HG03378 (cell line): ENCODE measurements around the gene PHACTR1.
"Not testable (repeated sequence)": the region's sequence is repeated elsewhere in the genome, so short reads cannot be mapped to it uniquely, and the experiment has no call there.

Source experiments
- ATAC-seq: cut with Tn5 transposase; IDR thresholded peaks from one replicate; pipeline ENCODE4 v1.9.1; 2021; ENCODE audit warnings: mild to moderate bottlenecking, moderate library complexity; ENCODE audit not compliant: unreplicated experiment

The PHACTR1 gene

DNA sequence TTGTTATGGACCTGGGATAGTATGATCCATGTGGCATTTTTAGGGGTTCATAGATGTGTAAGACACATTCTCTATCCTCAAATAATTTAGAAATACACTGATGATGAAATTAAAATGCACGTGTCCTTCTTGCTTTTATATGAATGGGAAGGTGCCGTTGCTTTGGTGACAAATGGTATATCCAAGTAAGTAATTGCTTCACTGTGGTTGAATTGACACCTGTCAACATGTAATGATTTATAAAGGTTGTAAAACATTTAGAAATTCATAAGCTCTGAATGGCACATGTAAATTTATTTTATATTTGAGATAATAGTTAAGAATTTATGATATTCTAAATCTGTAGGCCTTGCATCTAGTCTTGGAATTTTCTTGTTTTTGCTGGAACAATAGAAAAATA lies 227.0 kb downstream of the PHACTR1 start:
- no peak for ATAC-seq

DNA sequence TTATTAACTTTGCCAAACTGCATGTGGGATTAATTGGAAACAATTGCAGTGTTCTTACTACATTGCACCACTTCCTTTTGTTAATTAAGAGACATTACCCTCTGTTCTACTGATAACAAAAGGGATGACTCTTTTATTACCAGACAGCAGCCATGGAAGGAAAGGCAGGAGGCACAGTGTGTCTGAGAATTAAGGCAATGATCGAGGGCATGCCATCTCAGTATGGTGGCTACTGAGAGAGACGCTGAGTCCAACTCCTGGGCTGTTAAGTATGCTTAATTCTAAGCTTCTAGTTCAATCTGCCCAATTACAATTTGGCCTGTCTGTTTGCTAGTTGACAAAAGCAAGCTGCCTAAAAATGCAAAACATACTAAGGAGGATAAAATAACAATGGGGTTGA lies 227.4 kb downstream of the PHACTR1 start:
- no peak for ATAC-seq

DNA sequence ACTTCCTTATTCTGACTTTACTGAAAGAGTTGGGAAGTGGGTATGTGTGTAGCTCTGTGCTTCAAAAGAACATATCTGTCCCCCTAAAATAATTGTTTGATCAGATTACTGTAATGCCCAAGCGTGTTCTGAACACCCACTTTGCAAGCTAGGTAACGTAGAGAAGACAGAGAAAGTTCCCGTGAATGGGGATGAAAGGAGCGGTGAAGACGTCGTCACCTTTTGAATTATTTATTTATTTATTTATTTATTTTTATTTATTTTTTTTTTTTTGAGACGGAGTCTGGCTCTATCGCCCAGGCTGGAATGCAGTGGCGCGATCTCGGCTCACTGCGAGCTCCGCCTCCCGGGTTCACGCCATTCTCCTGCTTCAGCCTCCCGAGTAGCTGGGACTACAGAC lies 228.0 kb downstream of the PHACTR1 start:
- not testable (repeated sequence) for ATAC-seq

DNA sequence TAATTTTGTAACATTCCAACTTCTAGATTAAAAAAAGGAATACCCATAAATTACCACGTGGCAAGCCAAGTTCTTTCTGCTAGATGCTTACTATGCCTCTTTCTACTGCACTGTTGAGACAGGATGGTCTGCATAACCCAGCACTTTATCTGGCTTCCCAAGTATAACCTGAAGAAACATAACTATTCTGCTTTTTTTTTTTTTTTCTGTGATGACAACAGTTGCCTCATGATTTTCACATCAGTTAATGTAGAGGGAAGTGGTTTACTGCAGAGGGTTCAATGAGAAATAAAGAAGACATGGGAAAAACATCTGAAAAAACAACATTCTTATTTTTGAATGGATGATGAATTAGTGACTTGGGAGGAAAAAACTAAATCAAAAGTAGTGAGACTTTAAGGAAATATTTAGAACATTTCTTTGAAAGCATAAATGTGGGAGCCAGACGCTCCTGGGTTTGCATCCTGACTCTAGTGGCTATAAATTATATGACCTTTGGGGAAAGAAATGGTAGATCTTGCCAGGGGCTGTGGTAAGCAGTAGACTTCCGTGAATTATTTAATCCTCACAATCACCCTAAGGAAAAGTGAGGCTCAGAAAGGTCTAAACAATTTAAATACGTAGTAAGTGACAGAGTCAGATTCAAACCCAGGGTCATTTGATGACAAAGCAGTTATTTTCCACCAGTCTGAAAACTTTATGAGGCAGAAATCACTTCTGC lies 230.7 kb downstream of the PHACTR1 start:
- ATAC-seq = no peak

DNA sequence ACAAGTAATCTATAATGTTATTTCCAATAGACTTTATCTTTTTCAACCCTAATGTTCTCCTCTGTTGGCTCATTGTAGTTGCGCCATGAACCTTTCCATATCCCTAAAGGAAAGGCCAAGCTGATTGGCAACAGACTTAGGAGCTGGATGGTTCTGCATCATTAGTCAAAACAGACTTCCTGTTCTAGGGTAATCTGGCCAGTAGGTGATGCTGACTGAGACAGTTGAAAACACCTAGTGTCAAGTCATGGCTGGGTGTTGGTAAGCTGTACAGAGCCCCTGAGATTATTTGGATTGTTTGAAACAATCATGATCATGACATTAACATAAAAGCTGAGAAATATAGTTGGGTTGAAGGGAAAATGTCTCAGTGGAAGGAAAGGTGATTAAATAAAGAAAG lies 231.4 kb downstream of the PHACTR1 start:
- ATAC-seq = no peak

DNA sequence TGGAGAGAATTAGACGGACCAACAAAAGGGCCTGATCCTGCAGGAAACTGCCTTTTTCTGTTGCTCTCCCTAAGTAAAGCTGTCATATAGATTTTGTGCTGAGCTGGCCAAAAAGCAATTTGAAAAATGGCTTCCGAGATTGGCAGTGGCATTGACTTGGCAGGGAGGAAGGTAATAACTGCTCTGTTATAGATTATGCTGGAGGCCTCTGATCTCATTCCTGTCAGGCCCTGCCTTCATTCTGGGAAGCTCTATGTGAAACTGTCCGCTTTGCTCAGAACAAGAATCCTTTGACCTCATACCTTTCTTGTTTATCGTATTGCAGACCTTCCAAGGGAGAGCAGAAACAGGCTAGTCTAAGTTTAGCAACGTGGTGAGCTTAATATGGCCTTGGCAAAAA lies 234.4 kb downstream of the PHACTR1 start:
- no peak for ATAC-seq

DNA sequence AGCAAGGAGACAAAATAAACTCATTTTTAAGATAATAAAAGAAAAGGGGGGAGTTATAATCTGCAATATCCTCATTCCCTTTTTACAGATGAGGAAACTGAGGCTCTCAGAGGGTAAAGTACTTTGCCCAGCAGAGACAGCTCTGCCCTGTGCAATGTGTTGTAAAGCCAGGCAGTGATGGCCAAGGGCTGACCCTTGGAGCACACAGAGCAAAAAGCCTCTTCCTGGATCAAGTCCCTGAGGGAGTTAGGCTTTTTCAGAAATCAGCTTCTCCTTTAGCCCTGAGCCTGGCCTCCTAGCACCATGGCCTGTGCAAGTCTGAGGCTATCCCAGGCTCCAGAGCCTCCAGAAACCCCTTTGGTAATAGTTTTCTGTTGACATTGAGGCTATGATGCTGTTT lies 234.8 kb downstream of the PHACTR1 start:
- no peak for ATAC-seq

DNA sequence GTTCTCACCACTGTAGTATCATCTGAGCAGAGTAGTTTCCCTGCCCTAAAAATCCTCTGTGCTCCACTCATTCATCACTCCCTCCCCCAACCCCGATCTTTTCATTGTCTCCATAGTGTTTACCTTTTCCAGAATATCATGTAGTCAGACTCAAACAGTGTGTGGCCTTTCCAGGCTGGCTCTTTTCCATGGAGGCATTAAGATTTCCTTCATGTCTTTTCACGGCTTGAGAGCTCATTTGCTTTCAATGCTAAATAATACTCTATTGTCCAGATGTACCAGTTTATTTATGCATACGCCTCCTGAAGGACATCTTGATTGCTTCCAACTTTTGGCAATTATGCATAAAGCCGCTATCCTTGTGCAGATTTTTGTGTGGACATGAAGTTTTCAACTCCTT lies 235.8 kb downstream of the PHACTR1 start:
- ATAC-seq = no peak

DNA sequence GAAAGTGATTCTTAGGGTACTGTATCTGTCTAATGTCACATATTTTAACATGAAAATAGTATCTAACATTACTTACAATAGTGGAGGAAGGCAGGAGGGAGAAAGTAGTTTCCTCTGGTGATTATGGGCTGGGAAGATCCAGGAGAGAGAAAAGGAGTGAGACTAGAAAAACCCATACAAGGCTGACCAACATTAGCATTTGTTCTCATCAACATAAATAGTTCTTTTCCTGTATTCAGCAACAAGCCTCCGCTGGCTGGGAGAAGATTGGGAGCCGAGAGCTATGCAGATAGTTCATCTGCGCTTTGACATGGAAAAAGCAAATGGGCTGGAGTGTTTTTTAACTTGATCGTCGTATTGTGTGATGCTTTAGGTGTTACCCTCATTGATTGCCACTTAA lies 239.4 kb downstream of the PHACTR1 start:
- ATAC-seq = no peak

DNA sequence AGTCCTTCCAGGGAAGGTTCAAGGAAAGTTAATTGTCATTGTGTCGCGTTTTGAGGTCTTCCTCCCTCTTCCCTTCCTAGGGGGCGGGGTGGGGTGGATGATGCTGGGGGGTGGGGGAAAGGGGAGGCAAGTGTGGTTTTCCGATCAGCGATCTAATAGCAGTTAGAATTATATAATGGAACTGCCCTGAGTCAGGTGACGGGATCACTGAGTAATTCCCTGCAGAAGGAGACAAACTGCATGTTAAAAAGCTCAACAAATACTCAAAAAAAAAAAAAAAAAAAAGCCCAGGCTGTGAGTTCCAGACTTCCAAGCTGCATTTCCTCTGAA lies 240.4 kb downstream of the PHACTR1 start:
- ATAC-seq = no peak

DNA sequence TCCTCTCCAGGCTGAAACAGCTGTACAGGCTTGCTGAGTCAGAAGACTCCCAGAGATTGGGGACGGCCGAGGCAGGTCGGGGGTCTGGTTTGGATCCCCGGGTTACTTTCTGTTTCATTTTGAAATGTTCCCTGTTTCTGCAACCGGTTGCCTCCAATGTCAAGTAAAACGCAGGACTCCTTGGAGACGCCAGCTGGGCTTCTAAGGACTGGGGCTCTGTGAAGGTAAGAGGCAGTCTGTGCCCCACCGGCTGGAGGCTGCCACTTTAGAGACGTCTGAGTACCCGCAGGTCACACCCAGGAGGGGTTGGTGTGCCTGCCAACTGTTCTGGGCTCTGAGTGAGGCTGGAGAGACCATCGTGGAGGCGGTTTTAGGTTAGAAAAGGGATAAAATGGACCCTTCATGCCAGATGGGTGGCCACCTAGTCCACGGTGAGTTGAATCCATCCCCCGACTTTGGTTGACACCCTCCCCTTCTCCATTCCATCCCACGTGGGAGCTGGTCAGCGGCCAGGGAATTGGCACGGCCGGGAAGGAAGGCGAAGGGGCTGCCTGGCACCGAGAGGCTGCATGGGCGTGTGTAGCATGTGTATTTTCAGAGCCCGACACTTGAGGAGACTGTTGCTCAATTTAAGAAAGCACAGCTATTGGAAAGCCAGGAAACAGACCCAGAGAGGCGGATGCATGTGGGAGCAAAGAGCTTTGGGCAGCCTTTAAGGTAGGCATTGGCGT lies 240.9 kb downstream of the PHACTR1 start:
- no peak for ATAC-seq

DNA sequence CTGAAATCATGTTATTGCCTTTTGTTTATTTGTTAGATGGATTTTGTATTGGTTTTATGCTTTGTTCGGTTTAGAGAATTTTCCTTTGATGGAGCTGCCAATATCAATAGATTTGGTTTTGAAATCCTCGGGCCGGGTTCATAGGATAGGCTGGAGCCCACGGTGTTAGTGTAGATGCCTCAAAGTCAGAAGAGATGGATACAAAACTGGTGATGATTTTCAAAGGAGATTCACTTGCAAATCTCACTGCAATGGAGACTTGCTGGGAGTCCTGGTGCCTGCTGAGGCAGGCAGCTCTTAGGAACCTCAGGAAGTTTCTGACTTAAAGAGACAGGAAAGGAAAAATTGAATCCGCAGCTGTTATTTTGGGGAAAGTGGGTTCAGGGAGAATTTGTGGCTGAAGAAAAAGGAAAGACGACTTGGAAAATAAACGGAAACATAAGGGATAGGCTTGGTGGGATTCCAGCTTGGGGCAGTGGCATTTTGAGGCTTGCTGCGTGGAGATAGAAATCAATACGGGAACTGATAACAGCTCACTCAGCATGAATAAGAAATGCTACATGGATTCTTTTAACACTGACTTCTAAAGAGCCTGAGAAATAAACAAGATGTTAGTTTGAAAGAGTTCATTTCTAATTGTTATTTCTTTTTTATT lies 241.6 kb downstream of the PHACTR1 start:
- ATAC-seq = no peak

DNA sequence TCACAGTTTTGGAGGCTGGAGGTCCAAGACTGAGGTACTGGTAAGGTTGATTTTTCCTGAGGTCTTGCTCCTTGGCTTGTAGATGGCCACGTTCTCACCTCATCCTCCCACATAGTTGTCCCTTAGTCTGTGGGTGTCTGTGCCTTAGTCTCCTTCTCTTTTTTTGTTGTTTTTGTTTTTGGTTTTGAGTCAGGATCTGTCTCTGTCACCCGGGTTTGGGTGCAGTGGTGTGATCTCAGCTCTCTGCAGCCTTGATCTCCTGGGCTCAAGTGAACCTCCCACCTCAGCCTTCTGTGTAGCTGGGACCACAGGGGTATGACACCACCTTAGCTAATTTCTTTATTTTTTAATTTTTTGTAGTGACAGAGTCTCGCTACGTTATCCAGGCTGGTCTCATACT lies 245.2 kb downstream of the PHACTR1 start:
- ATAC-seq = no peak

DNA sequence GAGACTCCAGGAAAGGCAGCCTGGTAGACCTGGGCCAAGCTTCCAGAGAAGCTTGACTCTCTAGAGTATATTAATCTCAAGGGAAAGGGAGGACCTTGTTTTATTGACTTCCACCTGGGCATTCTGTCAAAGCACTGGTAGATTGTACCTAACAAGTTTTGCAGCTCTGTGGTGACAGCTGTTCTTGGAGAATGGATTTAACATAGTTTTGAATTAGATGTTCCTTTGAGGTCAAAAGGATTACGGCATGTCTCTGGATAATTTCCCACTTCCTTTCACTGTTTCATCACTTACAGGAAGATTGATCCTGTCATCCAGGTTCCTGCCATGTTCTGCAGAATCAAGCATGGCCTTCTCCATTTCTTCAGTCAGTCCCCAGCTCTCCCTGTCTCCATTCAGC lies 246.0 kb downstream of the PHACTR1 start:
- no peak for ATAC-seq

DNA sequence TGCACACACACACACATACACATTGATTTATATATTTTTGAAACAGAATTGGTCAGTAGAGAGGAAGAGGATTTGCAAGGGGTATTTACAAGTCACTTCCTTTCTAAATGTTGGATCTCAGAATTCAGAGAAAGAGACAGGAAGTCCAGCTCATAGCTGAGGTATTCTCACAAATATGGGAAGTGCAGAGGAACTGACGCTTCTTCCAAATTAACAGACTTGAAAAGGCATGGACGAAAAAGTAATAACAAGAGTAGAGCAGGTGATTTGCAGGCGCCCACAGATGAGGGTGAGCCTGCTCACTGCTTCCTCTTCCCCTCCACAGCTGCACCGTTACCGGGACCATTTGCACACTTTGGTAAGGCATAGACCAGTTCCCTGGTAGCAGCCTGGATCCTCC lies 246.4 kb downstream of the PHACTR1 start:
- no peak for ATAC-seq

DNA sequence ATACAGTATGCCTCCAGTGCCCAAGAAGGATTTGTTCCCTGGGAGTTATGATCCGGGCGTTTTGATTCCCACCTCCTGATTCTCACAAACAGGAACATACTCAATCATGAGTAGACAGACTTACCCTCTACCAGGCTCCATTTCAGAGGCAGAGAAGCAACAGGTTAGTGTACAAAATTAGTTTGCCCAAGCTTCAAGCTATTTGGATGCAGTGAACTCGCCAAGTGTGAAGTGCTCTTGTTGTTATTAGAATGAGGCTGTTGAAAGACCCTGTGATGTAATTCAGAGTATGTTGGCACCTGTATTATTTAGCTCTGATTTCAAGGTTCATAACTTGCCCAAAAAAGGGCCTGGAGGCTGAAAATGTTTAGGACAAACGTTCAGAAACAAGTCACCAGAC lies 247.0 kb downstream of the PHACTR1 start:
- ATAC-seq = no peak

DNA sequence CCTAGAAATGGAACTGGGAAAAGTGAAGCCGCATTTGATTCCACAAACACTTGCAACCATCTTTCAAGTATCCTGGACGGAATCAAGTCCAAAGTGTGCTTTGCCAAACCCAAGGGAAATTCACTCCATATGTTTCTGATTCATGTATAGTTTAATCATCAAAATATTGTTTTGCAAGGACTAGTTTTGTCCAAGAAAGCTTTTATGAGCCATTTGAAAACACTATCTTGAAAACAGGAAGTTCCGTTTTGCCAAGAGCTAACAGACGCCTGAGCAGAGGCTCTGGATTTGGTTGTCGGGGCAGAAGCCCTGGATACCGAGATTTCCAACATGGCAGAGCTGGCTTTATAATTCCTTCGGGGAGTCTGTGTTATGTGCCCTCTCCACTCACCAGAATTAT lies 251.1 kb downstream of the PHACTR1 start:
- ATAC-seq = no peak

DNA sequence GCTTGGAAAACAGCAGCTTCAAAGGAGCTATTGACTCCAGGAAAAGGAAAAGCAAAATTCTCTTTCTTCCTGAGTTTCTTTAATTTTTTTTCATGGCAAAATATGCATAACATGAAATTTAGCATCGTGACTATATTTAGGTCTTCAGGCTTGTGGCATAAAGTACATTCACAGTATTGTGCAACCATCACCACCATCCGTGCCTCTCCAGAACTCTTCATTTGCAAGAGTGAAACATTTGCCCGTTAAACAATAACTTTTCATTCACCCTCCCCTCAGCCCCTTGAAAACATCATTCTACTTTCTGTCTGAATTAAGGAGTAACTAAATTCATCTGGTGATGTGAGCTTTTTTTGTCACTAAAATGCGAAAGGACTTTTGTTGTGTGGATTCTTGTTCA lies 251.7 kb downstream of the PHACTR1 start:
- ATAC-seq = no peak

DNA sequence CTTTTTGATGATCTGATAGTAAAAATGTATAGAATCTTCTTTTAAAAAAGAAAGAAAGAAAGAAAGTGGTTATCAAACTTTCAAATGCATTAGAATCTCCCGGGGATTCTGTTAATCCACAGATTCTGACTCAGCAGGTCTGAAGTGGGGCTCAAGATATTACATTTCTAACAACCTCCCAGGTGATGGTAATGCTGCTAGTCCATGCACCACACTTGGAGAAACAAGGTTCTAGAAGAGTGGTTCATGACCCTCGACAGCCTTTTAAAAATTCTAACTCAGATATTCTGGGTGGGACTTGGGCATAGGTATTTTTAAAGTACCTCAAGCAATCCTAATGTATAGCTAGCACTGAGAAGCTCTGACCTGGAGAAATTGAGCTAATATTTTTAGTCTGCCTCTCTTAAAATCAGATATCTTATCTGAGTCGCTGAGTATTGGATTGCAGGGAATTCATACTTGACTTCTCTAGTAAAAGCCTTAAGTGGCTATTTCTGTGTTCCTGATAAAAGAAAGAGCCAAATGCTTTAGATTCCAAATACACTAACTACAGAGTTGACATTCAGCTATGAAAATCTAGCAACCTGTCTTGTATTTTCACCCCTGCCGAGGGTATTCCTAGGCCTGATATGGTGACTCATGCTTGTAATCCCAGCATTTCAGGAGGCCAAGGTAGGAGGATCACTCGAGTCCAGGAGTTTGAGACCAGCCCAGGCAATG lies 252.4 kb downstream of the PHACTR1 start:
- ATAC-seq = no peak

DNA sequence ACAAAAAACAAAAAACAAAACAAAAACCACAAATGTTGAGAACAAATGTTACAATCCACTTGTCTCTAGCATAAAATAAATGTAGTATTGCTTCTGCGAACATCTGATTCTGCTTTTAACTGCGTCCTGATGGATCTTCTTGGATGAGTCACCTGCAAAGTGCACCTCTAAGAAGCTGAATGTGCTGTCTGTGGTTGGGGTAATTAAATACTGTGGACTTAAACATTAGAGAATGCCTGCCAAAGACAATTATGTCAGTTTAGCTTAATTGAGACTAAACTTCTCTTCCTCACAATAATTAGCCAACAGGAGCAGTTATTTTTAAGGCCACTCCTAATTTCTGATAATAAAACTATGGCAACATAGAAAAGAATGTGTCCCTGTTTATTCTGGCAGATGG lies 253.4 kb downstream of the PHACTR1 start:
- no peak for ATAC-seq

DNA sequence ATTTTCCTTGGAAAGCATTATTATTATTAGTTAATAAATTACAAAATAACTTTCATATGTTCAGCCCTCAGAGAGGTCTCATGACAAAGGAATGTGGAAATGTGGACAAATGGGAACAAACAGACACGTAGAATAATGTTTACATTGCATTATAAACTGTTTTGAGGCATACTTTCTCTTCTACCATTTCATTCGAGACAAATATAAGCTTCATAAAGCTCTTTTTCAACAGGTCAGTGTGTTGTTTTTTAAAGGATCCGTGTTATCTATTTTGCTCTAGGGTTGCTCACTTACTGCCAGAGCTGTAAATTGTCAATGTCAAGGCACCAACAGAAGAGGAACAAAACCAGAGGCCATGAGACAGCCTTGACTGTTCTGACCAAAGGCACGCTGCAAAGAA lies 256.8 kb downstream of the PHACTR1 start:
- ATAC-seq = no peak

DNA sequence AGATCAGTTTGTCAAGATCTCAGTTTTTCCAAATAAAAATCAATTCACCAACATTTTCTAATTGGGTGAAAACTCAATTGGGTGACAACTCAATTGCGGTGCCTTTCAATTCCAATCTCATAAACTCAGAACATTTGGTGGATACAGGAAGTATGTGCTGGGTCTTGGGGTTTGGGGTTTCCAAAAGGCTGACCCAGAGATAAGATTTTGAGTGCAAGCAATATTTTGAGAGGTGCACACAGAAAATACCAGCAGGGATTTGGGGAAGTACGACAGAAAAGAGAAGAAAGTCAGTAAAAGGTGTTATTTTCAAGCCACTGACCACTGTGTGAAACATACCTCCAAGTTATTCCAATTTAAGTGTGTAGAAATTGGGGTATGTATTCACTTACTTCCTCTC lies 258.0 kb downstream of the PHACTR1 start:
- no peak for ATAC-seq
